Skeletal muscle cell (primary cell): ENCODE results near the gene SVOP.
"Not testable (repeated sequence)": the region's sequence is repeated elsewhere in the genome, so short reads cannot be mapped to it uniquely, and the experiment has no call there.

Experiments used
- DNase-seq: peaks from one replicate; pipeline ENCODE4 v3.0.0-alpha.2; 2010; ENCODE audit warnings: low read depth
- H3K4me3 ChIP-seq: 2 replicates; pipeline ENCODE4 v1.5.1; 2011; ENCODE audit warnings: low read depth, mild to moderate bottlenecking, control low read depth, low read length, moderate library complexity

The SVOP gene

GRCh38 chr12:108862588-108862959, 158.3 kb downstream of the SVOP start:
- no peak for DNase-seq

GRCh38 chr12:108861878-108862587, 158.8 kb downstream of the SVOP start:
- no peak for DNase-seq
- H3K4me3 ChIP-seq: no peak overlapping the region

More at GRCh38 chr12:108862588-108862959, 158.3 kb downstream of the SVOP start:
- H3K4me3 ChIP-seq: no peak overlapping the region

- H3K4me3 ChIP-seq: no peak overlapping the region
- DNase-seq: no peak
Measured at GRCh38 chr12:108860443-108860842, 160.4 kb downstream of the SVOP start.

- no peak overlapping the region for H3K4me3 ChIP-seq
- no peak for DNase-seq
Measured at GRCh38 chr12:108859923-108860291, 161.0 kb downstream of the SVOP start.

- DNase-seq, H3K4me3 ChIP-seq: not testable (repeated sequence)
Measured at GRCh38 chr12:108859141-108859922, 161.5 kb downstream of the SVOP start.

GRCh38 chr12:108858311-108859074, 162.4 kb downstream of the SVOP start:
- no peak for DNase-seq
- peak overlapping the region; percentile 48 for H3K4me3 ChIP-seq
